WTC11 (cell line): ENCODE results near the gene CHD9.

Experiments
- ARID4B ChIP-seq: sonication (generic); formaldehyde crosslinking; IDR thresholded peaks from 2 replicates; pipeline ENCODE4 v1.8.0; 2023; ENCODE audit warnings: missing genetic modification reagents, mild to moderate bottlenecking, borderline replicate concordance
- ATF3 ChIP-seq: sonication (generic); formaldehyde crosslinking; conservative IDR thresholded peaks from 2 replicates; pipeline ENCODE4 v1.8.1; 2022; ENCODE audit warnings: mild to moderate bottlenecking, missing genetic modification reagents
- CTCF ChIP-seq: fragments of 200-600 bp; IDR thresholded peaks from 2 replicates; pipeline ENCODE4 v1.8.0; 2022; ENCODE audit warnings: antibody characterized with exemption
- ESRRA ChIP-seq: sonication (generic); formaldehyde crosslinking; IDR thresholded peaks from 2 replicates; pipeline ENCODE4 v1.8.1; 2022; ENCODE audit warnings: mild to moderate bottlenecking, missing genetic modification reagents, borderline replicate concordance
- IRF1 ChIP-seq: sonication (generic); formaldehyde crosslinking; IDR thresholded peaks from 2 replicates; pipeline ENCODE4 v1.8.0; 2023; ENCODE audit warnings: missing genetic modification reagents
- NFE2L1 ChIP-seq: sonication (generic); formaldehyde crosslinking; IDR thresholded peaks from 2 replicates; pipeline ENCODE4 v1.8.1; 2023; ENCODE audit warnings: missing genetic modification reagents
- NR2C2 ChIP-seq: sonication (generic); formaldehyde crosslinking; IDR thresholded peaks from 2 replicates; pipeline ENCODE4 v1.8.0; 2022; ENCODE audit warnings: mild to moderate bottlenecking, missing genetic modification reagents
- SOX15 ChIP-seq: fragments of 250-450 bp; sonication (Bioruptor Pico); IDR thresholded peaks from 2 replicates; pipeline ENCODE4 v1.9.0; 2021; ENCODE audit warnings: mild to moderate bottlenecking
- USF2 ChIP-seq: sonication (generic); formaldehyde crosslinking; IDR thresholded peaks from 2 replicates; pipeline ENCODE4 v1.8.1; 2023; ENCODE audit warnings: mild to moderate bottlenecking, missing genetic modification reagents, moderate library complexity
- ZBTB21 ChIP-seq: sonication (generic); formaldehyde crosslinking; IDR thresholded peaks from 2 replicates; pipeline ENCODE4 v1.8.1; 2023; ENCODE audit warnings: mild to moderate bottlenecking, missing genetic modification reagents, borderline replicate concordance
- ZNF317 ChIP-seq: sonication (generic); formaldehyde crosslinking; IDR thresholded peaks from 2 replicates; pipeline ENCODE4 v1.8.1; 2023; ENCODE audit warnings: low read depth, mild to moderate bottlenecking, moderate library complexity, missing genetic modification reagents, borderline replicate concordance

- TF ChIP-seq CTCF: no peak
- no peak for TF ChIP-seq ATF3 (CRISPR knock-in tag)
- TF ChIP-seq USF2 (CRISPR knock-in tag): no peak
- no peak for TF ChIP-seq IRF1
- no peak for TF ChIP-seq SOX15 (CRISPR knock-in tag)
- no peak for TF ChIP-seq ESRRA (CRISPR knock-in tag)
- TF ChIP-seq ZBTB21 (CRISPR knock-in tag): no peak
- TF ChIP-seq NR2C2 (CRISPR knock-in tag): no peak
- no peak for TF ChIP-seq ZNF317 (CRISPR knock-in tag)
- no peak for TF ChIP-seq NFE2L1 (CRISPR knock-in tag)
- no peak for TF ChIP-seq ARID4B (CRISPR knock-in tag)
Measured at GRCh38 chr16:53374800-53375199, 320.0 kb downstream of the CHD9 start.
